Fibroblast of pulmonary artery (primary cell): Measurements from ENCODE around the gene NAT14.
A peak's percentile ranks its signal among the peaks of the same experiment; 100 is the strongest.
"Not testable (repeated sequence)": the region's sequence is repeated elsewhere in the genome, so short reads cannot be mapped to it uniquely, and the experiment has no call there.

ENCODE experiments used
- DNase-seq: peaks from one replicate; pipeline ENCODE4 v3.0.0-alpha.2; 2010; ENCODE audit warnings: low read depth
- H3K4me3 ChIP-seq: replicated peaks from 2 replicates; pipeline ENCODE4 v1.5.1; 2011; ENCODE audit warnings: low read depth, mild to moderate bottlenecking, control low read depth, low read length, moderate library complexity
- TF ChIP-seq, protein P1 (sequence below): IDR thresholded peaks from 2 replicates; pipeline ENCODE4 v1.5.1; 2011; ENCODE audit warnings: mild to moderate bottlenecking, control low read depth, low read length, inconsistent platforms; ENCODE audit errors: missing control alignments

The NAT14 gene

DNA sequence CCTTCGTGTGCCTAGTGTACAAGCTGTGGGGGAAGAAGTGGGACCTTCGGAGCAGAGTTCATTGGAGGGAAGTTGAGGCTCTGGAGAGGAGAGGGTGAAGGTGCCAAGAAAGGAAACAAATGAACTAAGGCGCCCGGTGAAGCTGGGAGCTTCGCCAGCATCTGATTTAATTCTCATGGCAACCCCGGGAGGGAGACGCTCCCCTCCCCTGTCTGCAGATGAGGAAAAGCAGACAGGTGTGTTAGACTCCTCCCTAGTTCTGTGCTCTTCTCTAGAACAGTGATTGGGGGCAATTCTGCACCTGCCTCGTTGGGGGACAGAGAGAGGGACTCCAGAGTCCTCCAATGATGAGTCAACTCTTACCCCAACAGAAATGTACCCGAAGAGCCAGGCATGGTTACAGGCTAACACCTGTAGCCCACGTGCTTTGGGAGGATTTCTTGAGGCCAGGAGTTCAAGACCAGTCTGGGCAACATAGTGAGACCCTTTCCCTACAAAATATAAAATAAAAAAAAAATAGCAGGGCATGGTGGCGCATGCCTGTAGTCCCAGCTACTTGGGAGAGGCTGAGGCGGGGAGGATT is 7.5 kb downstream of the NAT14 start:
- TF ChIP-seq, protein P1, sequence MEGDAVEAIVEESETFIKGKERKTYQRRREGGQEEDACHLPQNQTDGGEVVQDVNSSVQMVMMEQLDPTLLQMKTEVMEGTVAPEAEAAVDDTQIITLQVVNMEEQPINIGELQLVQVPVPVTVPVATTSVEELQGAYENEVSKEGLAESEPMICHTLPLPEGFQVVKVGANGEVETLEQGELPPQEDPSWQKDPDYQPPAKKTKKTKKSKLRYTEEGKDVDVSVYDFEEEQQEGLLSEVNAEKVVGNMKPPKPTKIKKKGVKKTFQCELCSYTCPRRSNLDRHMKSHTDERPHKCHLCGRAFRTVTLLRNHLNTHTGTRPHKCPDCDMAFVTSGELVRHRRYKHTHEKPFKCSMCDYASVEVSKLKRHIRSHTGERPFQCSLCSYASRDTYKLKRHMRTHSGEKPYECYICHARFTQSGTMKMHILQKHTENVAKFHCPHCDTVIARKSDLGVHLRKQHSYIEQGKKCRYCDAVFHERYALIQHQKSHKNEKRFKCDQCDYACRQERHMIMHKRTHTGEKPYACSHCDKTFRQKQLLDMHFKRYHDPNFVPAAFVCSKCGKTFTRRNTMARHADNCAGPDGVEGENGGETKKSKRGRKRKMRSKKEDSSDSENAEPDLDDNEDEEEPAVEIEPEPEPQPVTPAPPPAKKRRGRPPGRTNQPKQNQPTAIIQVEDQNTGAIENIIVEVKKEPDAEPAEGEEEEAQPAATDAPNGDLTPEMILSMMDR = no peak
- no peak for DNase-seq

DNA sequence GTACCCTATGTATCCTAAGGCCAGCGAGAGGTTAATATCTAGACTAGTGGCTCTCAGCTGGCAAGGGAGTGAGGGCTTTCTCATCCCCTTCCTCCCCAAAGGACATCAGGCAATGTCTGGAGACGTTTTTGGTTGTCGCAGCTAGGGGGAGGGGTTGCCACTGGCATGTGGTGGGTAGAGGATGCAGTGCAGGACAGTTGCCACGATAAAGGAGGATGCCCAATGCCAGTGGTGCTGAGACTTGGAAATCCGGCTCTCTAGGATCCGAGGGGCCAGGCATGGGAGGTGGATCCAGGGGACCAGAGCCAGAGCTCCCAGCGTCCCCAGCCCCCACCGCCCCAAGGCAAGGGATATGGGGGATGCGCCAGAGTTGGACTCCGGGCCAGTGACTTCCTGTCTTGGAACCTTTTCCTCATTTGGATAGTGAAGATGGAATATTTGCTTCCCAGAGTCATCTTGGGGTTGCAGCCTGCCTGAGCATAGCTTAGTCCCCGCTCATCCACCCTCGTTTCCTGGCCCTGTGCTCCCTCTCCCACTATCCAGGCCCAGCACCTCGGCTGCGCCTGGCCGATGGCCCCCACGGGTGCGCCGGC is 8.2 kb downstream of the NAT14 start:
- TF ChIP-seq, protein P1 = no peak
- peak overlapping the region; percentile 65 for H3K4me3 ChIP-seq
- peak; percentile 45 for DNase-seq

More for the DNA sequence above, 7.5 kb downstream of the NAT14 start:
- no peak overlapping the region for H3K4me3 ChIP-seq

DNA sequence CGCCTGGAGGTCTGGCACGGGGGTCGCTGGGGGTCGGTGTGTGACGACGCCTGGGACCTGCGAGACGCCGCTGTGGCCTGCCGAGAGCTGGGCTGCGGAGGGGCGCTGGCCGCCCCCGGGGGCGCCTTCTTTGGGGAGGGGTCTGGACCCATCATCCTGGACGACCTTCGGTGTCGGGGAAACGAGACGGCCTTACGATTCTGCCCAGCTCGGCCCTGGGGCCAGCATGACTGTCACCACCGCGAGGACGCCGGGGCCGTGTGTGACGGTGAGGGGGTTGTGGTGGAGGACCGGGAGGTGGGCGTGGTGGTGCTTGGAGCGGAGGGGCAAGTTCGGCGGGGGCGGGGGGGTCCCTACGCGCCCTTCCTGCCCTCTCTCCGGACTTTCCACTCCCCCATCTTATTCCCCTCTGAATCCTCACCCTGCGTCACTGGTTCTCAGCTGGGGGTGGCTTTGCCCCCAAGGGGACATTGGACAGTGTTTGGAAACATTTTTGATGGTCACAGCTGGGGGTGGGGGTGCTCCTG is 8.7 kb downstream of the NAT14 start:
- DNase-seq = peak; percentile 48
- TF ChIP-seq, protein P1 = no peak
- peak overlapping the region; percentile 65 for H3K4me3 ChIP-seq

DNA sequence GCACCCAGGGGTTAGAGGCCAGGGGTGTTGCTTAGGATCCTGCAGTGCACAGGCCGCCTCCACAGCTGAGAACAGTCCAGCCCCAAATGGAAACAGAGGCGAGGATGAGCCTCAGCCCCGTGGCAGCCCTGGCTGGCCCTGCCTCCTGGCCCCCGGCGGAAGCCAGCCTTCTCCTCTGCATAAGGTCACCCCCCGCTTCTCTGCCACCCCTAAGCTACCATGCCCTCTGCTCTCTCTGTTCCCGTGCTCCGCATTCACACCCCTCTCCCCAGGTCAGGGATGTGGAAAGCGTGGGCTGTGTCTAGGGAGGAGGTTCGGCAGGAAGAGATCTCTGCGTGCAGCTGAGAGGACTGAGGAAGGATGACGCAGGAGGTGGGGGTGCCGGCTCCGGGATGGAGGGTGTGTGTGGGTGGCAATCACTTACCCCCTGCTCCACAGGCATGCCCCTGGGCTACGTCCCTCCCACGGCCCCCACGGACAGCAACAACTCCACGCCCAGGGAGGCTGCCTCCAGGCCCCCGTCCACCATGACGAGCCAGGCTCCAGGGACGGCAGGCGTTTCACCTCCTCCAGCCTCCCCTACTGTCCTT is 9.3 kb downstream of the NAT14 start:
- TF ChIP-seq, protein P1 = no peak
- peak overlapping the region; percentile 65 for H3K4me3 ChIP-seq
- DNase-seq = peak; percentile 94

DNA sequence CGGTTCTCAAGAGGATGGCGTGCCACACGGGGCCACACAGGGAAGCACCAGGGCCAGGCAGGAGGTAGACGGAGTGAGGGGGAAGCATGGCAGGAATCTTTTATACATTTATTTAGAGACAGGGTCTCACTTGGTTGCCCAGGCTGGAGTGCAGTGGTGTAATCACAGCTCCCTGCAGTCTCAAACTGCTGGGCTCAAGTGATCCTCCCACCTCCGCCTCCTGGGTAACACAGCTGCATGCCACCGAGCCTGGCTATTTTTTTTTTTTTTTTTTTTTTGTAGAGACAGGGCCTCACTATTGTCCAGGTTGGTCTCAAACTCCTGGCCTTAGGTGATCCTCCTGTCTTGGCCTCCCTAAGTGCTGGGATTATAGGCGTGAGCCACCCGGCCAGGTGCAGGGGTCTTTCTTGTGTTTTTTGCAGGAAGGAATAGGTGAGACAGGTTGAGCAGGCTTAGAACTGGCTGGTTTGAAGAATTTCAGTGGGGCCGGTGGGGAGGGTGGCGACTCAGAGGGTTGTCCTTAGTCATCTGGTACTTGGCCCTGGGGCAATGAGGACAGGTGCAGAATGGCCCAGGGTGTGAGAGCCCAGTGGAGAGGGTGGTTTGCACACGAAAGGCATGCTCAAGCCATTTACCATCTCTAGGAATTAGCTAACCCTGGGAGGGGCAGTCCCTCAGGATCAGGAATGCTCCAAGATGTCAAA is 10.8 kb downstream of the NAT14 start:
- TF ChIP-seq, protein P1 = no peak
- DNase-seq = no peak

DNA sequence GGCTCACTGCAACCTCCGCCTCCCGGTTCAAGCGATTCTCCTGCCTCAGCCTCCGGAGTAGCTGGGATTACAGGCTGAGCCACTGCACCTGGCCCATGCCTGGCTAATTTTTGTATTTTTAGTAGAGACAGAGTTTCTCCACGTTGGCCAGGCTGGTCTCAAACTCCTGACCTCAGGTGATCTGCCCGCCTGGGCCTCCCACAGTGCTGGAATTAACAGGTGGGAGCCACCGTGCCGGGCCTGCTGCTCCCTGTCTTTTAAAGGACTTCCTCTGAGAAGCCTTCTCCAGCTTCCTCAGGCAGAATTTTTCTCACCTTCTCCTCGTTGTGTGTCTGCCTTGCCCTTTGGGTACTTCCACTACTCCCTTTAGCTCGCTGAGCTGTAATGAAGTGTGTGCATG is 11.8 kb downstream of the NAT14 start:
- DNase-seq, H3K4me3 ChIP-seq: not testable (repeated sequence)

More for the DNA sequence above, 10.8 kb downstream of the NAT14 start:
- no peak overlapping the region for H3K4me3 ChIP-seq

DNA sequence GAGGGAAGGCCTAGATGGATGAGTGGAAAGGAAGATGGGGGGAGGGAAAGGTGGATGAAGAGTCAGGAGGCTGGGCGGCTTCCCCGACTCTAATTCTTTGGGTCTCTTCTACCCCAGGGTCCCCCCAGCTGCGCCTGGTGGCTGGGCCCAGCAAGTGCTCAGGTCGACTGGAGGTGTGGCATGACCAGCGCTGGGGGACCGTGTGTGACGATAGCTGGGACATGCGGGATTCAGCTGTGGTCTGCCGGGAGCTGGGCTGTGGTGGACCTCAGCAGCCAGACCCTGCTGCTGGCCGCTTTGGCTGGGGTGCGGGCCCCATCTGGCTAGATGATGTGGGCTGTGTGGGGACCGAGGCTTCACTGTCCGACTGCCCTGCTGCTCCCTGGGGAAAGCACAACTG is 12.8 kb downstream of the NAT14 start:
- DNase-seq = no peak
- TF ChIP-seq, protein P1 = no peak
- H3K4me3 ChIP-seq = no peak overlapping the region
